Measurements from ENCODE around the gene VOPP1. TPM values are rescaled to one million over a fixed set of nuclear protein-coding genes. Genes with fewer than 3 reads are reported as not detected.
A peak's percentile ranks its signal among the peaks of the same experiment; 100 is the strongest.

The VOPP1 gene
- total and polyA plus RNA-seq, 10 donors: 60.3 to 168 (median 144) TPM

GRCh38 chr7:55538538-55538937, 33.8 kb downstream of the VOPP1 start:
- Histone ChIP-seq H3K4me1 (peaks cover 31 to 82% (median 56%) of the 10 kb centered on the region in 6 donors), H3K27ac (peak overlapping the region in 5 of 8 donors; percentile 82 to 95 (median 90))
- TF ChIP-seq CTCF (IDR thresholded peaks at IDR 0.05 in 8 of 11, conservative IDR thresholded peaks at IDR 0.05 in 3 of 11) (no peak), POLR2A (IDR thresholded peaks at IDR 0.05) (no peak), POLR2AphosphoS5 (IDR thresholded peaks at IDR 0.05) (no peak)

GRCh38 chr7:55537458-55537990, 34.8 kb downstream of the VOPP1 start:
- intact Hi-C loops (cut with DNase I; ENCODE audit: low total_unique reads): no loop called here
- TF ChIP-seq POLR2AphosphoS5 (IDR thresholded peaks at IDR 0.05) (peak in 1 of 3 donors; percentile 42), CTCF (IDR thresholded peaks at IDR 0.05 in 8 of 11, conservative IDR thresholded peaks at IDR 0.05 in 3 of 11) (no peak), POLR2A (IDR thresholded peaks at IDR 0.05) (no peak)
- DNase-seq: no peak
- Histone ChIP-seq H3K36me3 (peaks cover 0 to 12% (median 0%) of the 10 kb centered on the region in 6 donors), H3K4me3 (peak overlapping the region in 1 of 8 donors; percentile 56), H3K27ac (peak overlapping the region in 7 of 8 donors; percentile 2 to 95 (median 90)), H3K27me3 (replicated peaks in 1 of 7) (no peaks in the 10 kb centered on the region), H3K9me3 (no peaks in the 10 kb centered on the region), H3K4me1 (peaks cover 40 to 92% (median 67%) of the 10 kb centered on the region in 6 donors)
- 75 to 92% (median 81%) methylated on average over 14 to 16 of the region's 16 CpGs for whole genome bisulfite sequencing, 5 donors

More at GRCh38 chr7:55538538-55538937, 33.8 kb downstream of the VOPP1 start:
- H3K4me3 ChIP-seq: peak overlapping the region in 1 of 8 donors; percentile 56
- intact Hi-C loops (cut with DNase I; ENCODE audit: low total_unique reads): no loop called here
- no peak for DNase-seq
- no peaks in the 10 kb centered on the region for H3K9me3 ChIP-seq
- H3K36me3 ChIP-seq: peaks cover 0 to 12% (median 0%) of the 10 kb centered on the region in 6 donors
- 61 to 83% (median 67%) methylated on average over 3 of the region's 3 CpGs for WGBS, 5 donors
- no peaks in the 10 kb centered on the region for H3K27me3 ChIP-seq (replicated peaks in 1 of 7)

GRCh38 chr7:55536619-55537457, 35.5 kb downstream of the VOPP1 start:
- Histone ChIP-seq H3K4me1 (peaks cover 46 to 99% (median 73%) of the 10 kb centered on the region in 6 donors), H3K4me3 (peak overlapping the region in 2 of 8 donors; percentile 1 to 56), H3K9me3 (no peaks in the 10 kb centered on the region), H3K36me3 (peaks cover 0 to 12% (median 0%) of the 10 kb centered on the region in 6 donors), H3K27me3 (replicated peaks in 1 of 7) (no peaks in the 10 kb centered on the region), H3K27ac (peak overlapping the region; percentile 53 to 95 (median 88))
- TF ChIP-seq POLR2AphosphoS5 (IDR thresholded peaks at IDR 0.05) (peak; percentile 54 to 77 (median 71)), POLR2A (IDR thresholded peaks at IDR 0.05) (no peak), CTCF (IDR thresholded peaks at IDR 0.05 in 8 of 11, conservative IDR thresholded peaks at IDR 0.05 in 3 of 11) (peak in 1 of 11 experiments; percentile 9)
- intact Hi-C loops (cut with DNase I; ENCODE audit: low total_unique reads): no loop called here
- peak; percentile 84 for DNase-seq
- WGBS, 5 donors: 78 to 87% (median 80%) methylated on average over 23 of the region's 23 CpGs

- no peak for TF ChIP-seq POLR2AphosphoS5 (IDR thresholded peaks at IDR 0.05)
- no peak for TF ChIP-seq CTCF (IDR thresholded peaks at IDR 0.05 in 8 of 11, conservative IDR thresholded peaks at IDR 0.05 in 3 of 11)
- TF ChIP-seq POLR2A (IDR thresholded peaks at IDR 0.05): no peak
- no peaks in the 10 kb centered on the region for H3K27me3 ChIP-seq (replicated peaks in 1 of 7)
- WGBS, 5 donors: 71 to 93% (median 81%) methylated on average over 5 of the region's 5 CpGs
- H3K9me3 ChIP-seq: no peaks in the 10 kb centered on the region
- peak overlapping the region; percentile 27 to 95 (median 88) for H3K27ac ChIP-seq
- H3K4me3 ChIP-seq: peak overlapping the region in 2 of 8 donors; percentile 7 to 56
- DNase-seq: no peak
- peaks cover 0 to 7% (median 0%) of the 10 kb centered on the region in 6 donors for H3K36me3 ChIP-seq
- intact Hi-C loops (cut with DNase I; ENCODE audit: low total_unique reads): no loop called here
- H3K4me1 ChIP-seq: peaks cover 46 to 100% (median 84%) of the 10 kb centered on the region in 6 donors
Measured at GRCh38 chr7:55535617-55536016, 36.7 kb downstream of the VOPP1 start.

Measured in spleen (tissue), 11 donors.